Lower lobe of right lung (tissue), 2 donors: ENCODE measurements around the gene CRTC3. TPM values are rescaled to one million over a fixed set of nuclear protein-coding genes. Genes with fewer than 3 reads are reported as not detected.
"Not testable (repeated sequence)": the region's sequence is repeated elsewhere in the genome, so short reads cannot be mapped to it uniquely, and the experiment has no call there.

Source experiments
- ATAC-seq, 2 donors: fragments of 200-7000 bp; cut with Tn5 transposase; one replicate each; pipeline ENCODE4 v1.9.1; 2020 to 2022; ENCODE audit warnings: mild to moderate bottlenecking in 2 of 2, moderate library complexity in 2 of 2
- DNase-seq: peaks from one replicate; pipeline ENCODE4 v3.0.0-alpha.2; 2020
- H3K27ac ChIP-seq: fragments of 200-600 bp; one replicate; pipeline ENCODE4 v1.8.0; 2022
- H3K27me3 ChIP-seq: fragments of 200-600 bp; one replicate; pipeline ENCODE4 v1.8.0; 2022; ENCODE audit warnings: low read depth
- H3K36me3 ChIP-seq: fragments of 200-600 bp; one replicate; pipeline ENCODE4 v1.8.0; 2022; ENCODE audit warnings: mild to moderate bottlenecking
- H3K4me1 ChIP-seq: fragments of 200-600 bp; one replicate; pipeline ENCODE4 v1.8.0; 2022
- H3K4me3 ChIP-seq: fragments of 200-600 bp; one replicate; pipeline ENCODE4 v1.8.0; 2022; ENCODE audit warnings: mild to moderate bottlenecking
- H3K9me3 ChIP-seq: fragments of 200-600 bp; one replicate; pipeline ENCODE4 v1.8.0; 2022
- CTCF ChIP-seq: fragments of 200-600 bp; IDR thresholded peaks from one replicate; pipeline ENCODE4 v1.8.0; 2022; ENCODE audit warnings: antibody characterized with exemption, mild to moderate bottlenecking
- intact Hi-C: fragments of 100-400 bp; cut with DNase I; formaldehyde crosslinking; loops from one replicate; pipeline ENCODE4 v1.11.0; 2022
- total RNA-seq: library from RNA; stranded (reverse); fragmentation: NEBNext Ultra II Directional; extraction: Animal tissue kit (Norgen Biotek cat#: 25700); gene quantifications from one replicate; pipeline ENCODE4 v1.2.1, GENCODE V29; 2021
- donor health status: DM: no; HTN: yes; CAD: no; lungs with severe emphysema.

Gene CRTC3
- total RNA-seq, 1 donor from 2014 or later = 40.6 TPM

- no peak for ATAC-seq
- no peak overlapping the region for H3K4me3 ChIP-seq
- no peak for TF ChIP-seq CTCF
These were observed 141.5 kb downstream of the CRTC3 start for GRCh38 chr15:90671216-90671615.

GRCh38 chr15:90673357-90673756 is 143.6 kb downstream of the CRTC3 start:
- DNase-seq, ATAC-seq, H3K9me3 ChIP-seq, H3K4me3 ChIP-seq, H3K27me3 ChIP-seq, H3K27ac ChIP-seq, H3K36me3 ChIP-seq, H3K4me1 ChIP-seq, intact Hi-C loops: not testable (repeated sequence)

More at GRCh38 chr15:90671216-90671615, 141.5 kb downstream of the CRTC3 start:
- no peaks in the 10 kb centered on the region for H3K27me3 ChIP-seq
- peaks cover under 1% of the 10 kb centered on the region for H3K4me1 ChIP-seq
- intact Hi-C loops = no loop called here
- DNase-seq = no peak
- no peak overlapping the region for H3K27ac ChIP-seq
- H3K36me3 ChIP-seq = no peaks in the 10 kb centered on the region
- H3K9me3 ChIP-seq = no peaks in the 10 kb centered on the region

- H3K27me3 ChIP-seq = no peaks in the 10 kb centered on the region
- no peaks in the 10 kb centered on the region for H3K9me3 ChIP-seq
- no peak for ATAC-seq
- no peaks in the 10 kb centered on the region for H3K4me1 ChIP-seq
- TF ChIP-seq CTCF = no peak
- DNase-seq = no peak
- no peak overlapping the region for H3K4me3 ChIP-seq
- no peaks in the 10 kb centered on the region for H3K36me3 ChIP-seq
- intact Hi-C loops = no loop called here
- no peak overlapping the region for H3K27ac ChIP-seq
These were observed 144.8 kb downstream of the CRTC3 start for GRCh38 chr15:90674476-90674875.

- no peak overlapping the region for H3K4me3 ChIP-seq
- peaks cover 7% of the 10 kb centered on the region for H3K4me1 ChIP-seq
- no peaks in the 10 kb centered on the region for H3K27me3 ChIP-seq
- TF ChIP-seq CTCF = no peak
- no peak for ATAC-seq
- DNase-seq = no peak
- H3K9me3 ChIP-seq = no peaks in the 10 kb centered on the region
- intact Hi-C loops = no loop called here
- no peaks in the 10 kb centered on the region for H3K36me3 ChIP-seq
- H3K27ac ChIP-seq = no peak overlapping the region
These were observed 145.7 kb downstream of the CRTC3 start for GRCh38 chr15:90675464-90675863.

- no peak for DNase-seq
- no peak for ATAC-seq
- Histone ChIP-seq H3K9me3 (no peaks in the 10 kb centered on the region), H3K4me1 (peaks cover 7% of the 10 kb centered on the region), H3K36me3 (no peaks in the 10 kb centered on the region), H3K27me3 (no peaks in the 10 kb centered on the region), H3K27ac (no peak overlapping the region), H3K4me3 (no peak overlapping the region)
- TF ChIP-seq CTCF = no peak
- intact Hi-C loops = no loop called here
These were observed 148.4 kb downstream of the CRTC3 start for GRCh38 chr15:90677807-90678790.

- H3K4me1 ChIP-seq = peaks cover 7% of the 10 kb centered on the region
- ATAC-seq (no peak), DNase-seq (no peak)
- no peaks in the 10 kb centered on the region for H3K36me3 ChIP-seq
- intact Hi-C loops = no loop called here
- TF ChIP-seq CTCF = no peak
- no peaks in the 10 kb centered on the region for H3K27me3 ChIP-seq
- H3K9me3 ChIP-seq = no peaks in the 10 kb centered on the region
- no peak overlapping the region for H3K27ac ChIP-seq
- H3K4me3 ChIP-seq = no peak overlapping the region
These were observed 150.2 kb downstream of the CRTC3 start for GRCh38 chr15:90679959-90680358.
